ENCODE results near the gene RTN4RL2. TPM values are rescaled to one million over a fixed set of nuclear protein-coding genes. Genes with fewer than 3 reads are reported as not detected.
A peak's percentile ranks its signal among the peaks of the same experiment; 100 is the strongest.

The RTN4RL2 gene
- total RNA-seq, 1 experiment from 2014 or later: 0.23 TPM

DNA sequence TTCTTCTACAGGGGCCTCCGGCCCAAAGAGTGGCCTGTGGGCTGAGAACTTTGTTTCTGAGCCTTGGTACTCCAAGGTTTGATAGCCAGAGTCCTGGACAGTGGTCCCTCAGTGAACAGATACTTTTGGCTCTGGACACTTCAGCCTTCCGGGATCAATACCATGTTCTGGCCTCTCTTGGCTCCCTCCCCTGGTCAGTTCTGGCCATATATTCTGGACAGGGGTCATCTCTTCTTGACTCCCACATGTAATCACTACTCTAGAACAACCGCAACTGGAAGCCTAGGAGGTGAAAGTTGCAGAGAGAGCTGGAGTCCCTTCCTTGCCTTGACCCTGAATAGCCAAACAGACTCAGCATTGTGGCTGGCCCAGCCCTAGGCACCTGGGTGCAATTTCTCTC lies 2.3 kb downstream of the RTN4RL2 start:
- DNase-seq (ENCODE audit: low read depth): no peak

DNA sequence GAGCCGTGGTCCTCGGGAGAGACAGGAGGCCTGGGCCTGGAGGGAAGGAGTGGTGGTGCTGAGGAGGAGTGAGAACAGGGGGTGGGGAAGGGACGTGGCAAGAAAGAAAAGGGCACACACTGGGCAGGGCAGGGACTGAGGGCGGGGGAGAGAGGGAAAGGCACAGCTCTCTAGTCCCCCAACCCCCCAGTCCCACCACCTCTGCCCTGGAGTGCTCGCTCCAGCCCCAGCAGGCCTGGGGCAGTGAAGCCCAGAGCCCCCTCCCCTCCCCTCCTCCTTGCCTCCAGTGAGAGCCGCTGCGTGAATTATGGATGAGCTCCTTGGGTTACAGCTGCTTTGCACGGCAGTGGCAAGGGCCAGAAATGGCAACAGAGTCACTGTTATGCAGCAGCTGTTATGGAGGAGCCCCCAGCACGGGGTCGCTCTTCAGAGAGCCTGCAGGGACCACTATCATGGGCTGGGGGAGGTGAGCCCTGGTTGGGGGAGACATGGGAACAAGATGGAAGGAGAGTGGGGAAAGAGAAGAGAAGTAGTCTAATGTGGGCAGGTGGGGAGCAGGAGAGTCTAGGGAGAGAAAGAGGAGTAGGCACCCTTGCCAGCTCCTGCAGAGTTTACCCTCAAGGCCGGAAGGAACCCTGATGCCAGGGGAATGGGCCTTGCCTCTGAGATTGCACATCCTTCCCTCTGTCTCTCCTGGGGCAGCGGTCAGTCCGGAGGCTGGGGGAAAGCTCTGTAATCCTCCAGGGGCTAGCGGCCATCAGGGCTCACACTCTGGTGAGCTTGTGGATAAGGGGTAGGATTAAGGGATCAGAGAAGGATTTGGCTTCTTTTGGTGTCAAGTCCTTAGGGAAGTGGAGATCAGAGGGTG lies 3.6 kb downstream of the RTN4RL2 start:
- DNase-seq (ENCODE audit: low read depth): no peak

DNA sequence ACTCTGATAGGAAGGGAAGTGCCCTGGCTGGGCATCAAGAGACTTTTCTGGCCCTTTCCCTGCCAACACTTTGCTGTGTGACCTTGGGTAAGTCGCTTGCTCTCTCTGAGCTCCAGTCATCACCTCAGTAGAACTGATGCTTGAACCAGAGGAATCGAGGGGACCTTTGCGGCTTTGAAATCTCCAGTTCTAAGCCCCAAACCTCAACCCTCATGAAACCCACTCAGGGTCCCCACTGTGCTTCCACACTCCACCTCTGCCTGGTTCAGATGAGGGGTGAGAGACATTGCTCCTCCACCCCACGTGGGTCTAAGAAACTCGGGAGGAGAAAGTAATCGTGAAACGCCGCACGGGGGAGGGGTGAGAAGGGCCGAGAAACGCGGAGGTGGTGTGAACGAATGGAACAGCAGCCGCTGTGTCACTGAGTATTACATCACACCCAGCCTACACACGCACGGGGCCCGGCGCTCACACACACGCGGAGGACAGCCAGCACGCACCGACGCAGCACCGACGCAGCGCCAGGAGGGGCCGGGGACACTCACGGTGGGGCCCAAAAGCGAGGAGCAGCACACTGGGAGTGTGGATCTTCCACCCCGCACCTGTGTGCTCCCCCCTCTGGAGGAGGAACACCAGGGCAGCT lies 4.3 kb downstream of the RTN4RL2 start:
- DNase-seq (ENCODE audit: low read depth): no peak

DNA sequence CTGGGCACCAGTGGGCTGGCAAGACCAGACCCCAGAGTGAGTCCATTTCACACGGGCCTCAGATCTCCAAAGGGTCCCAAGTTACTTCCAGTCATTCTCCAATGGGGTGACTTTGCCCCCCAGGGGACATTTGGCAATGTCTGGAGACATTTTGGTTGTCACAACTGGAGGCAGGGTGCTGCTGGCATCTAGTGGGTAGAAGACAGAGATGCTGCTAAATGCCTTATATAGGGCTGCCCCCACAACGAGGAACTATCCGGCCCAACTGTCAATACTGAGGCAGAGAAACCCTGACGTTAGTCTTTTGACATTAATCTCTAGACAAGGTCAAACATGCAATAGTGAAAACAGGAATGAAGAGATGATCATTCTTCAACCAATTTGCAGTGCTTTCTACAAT lies 6.4 kb downstream of the RTN4RL2 start:
- DNase-seq (ENCODE audit: low read depth): no peak

DNA sequence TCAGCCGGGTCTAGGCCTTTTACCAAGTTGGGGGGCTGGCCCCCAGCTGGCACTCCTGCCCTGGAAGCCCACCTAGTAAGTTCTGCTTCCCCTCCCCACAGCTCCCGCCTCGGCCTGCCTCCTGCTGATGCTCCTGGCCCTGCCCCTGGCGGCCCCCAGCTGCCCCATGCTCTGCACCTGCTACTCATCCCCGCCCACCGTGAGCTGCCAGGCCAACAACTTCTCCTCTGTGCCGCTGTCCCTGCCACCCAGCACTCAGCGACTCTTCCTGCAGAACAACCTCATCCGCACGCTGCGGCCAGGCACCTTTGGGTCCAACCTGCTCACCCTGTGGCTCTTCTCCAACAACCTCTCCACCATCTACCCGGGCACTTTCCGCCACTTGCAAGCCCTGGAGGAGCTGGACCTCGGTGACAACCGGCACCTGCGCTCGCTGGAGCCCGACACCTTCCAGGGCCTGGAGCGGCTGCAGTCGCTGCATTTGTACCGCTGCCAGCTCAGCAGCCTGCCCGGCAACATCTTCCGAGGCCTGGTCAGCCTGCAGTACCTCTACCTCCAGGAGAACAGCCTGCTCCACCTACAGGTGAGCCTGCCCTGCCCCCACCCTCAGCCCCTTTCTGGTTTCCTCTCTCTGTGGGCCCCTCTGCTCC lies 7.3 kb downstream of the RTN4RL2 start:
- no peak for DNase-seq (ENCODE audit: low read depth)

DNA sequence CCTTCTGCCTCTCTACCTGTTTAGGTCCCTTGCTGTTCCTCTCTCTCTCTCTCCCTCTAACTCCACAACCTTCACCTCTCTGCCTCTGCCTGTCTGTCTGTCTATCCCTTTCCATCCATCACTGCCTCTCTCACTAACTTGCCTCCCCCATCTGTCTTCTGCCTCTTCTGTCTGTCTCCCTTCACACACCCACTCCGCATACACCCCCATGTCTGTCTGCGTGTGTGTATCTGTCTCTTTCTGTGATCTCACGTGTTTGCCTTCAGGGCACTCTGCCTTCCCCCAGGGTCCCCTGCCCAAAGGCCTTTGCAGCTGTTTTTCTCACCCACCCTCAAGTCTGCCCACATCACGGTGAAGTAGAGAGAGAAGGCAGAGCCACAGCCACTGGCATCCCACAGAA lies 7.9 kb downstream of the RTN4RL2 start:
- no peak for DNase-seq (ENCODE audit: low read depth)

DNA sequence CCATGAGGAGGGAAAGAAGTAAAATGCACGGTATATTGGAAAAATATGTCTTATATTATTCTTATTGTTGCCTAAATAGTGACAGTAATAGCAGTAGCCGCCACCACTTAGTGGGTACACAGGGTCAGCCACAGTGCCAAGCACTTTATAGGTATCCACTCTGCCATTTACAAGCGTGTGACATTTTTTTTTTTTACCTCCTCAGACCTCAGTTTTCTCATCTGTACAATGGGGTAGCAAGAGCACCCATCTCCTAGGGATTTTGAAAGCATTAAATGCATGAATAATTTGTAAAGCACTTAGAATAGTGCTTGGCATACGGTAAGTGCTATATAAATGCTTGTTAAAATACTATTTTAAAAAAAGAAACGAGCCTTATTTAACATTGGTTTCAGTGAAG lies 8.9 kb downstream of the RTN4RL2 start:
- DNase-seq (ENCODE audit: low read depth): no peak

DNA sequence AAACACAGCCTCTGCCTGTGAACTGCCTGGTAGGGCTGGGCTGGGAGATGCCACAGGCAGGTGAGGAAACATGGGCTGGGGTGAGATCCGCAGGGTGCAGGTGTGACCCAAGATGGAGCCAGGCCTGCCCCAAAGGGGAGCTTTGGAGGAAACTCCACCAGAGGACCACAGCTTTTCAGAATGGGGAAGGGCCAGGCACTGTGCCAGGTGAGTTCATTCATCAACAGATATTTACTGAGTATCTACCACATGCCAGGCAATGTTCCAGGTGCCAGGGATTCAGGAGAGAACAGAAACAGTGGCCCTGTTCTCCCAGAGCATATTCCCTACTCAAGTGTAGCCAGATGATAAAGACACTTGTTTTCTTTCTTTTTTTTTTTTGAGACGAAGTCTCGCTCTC lies 11.2 kb downstream of the RTN4RL2 start:
- no peak for DNase-seq (ENCODE audit: low read depth)

DNA sequence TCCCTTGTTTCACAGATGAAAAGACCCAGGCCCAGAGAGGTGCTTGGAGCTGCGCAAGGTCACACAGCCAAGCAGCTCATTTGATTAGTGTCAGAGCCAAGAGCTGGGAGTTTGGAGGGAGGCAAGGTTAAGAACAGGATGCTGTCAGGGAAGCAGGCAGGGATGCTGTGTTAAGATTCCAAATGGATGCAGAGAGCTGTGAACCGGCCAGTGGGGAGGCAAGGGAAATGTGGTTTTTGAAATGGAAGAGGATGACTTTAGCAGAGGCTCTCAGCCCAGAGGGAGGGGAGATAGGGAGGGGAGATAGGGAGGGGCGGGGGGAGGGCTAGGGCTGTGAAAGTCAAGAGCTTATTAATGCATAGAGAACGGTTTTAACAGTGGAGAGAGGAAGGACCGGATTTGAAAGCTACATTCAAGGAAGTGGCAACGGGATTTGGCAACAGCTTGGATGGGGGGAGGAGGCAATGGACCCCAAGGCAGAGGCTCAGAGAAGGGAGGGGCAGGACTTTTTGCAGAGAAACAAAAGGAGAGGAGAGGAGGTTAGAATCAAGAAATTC lies 13.0 kb downstream of the RTN4RL2 start:
- no peak for DNase-seq (ENCODE audit: low read depth)

DNA sequence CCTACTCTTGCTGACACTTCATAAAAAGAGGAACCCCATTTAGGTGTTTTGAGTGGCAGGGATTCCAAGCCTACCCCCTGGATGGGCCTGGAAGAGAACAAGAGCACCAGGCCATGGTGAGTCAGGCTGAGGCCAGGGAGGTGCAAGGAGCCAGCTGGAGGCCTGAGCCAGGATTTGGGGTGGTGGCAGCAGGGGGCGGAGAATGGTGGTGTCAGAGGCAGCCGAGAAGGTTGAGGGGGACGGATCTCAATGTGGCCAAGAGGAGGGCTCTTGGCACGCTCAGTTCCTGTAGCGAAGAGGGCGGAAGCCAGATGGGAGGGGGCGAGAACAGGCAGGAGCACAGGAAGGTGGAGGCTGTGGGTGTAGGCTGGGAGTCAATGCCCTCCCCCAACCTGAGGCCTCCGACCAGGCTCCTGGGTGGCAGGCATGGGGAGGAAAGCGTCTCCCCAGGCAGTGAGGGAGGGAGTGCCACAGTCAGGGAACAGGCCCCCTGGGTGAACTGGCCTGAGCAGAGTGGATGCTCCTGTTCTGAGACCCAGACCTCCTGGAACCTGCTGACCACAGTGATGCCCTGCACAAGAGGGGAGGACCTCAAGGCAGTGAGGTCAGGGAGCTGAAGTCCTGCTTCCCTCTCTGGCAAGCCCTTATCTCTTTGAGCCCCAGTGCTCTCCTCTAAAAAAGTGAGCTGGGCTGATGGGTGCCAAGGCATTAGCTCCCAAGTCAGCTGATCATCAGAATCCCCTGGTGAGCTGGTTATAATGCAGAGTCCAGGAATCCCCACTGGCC lies 13.9 kb downstream of the RTN4RL2 start:
- no peak for DNase-seq (ENCODE audit: low read depth)

DNA sequence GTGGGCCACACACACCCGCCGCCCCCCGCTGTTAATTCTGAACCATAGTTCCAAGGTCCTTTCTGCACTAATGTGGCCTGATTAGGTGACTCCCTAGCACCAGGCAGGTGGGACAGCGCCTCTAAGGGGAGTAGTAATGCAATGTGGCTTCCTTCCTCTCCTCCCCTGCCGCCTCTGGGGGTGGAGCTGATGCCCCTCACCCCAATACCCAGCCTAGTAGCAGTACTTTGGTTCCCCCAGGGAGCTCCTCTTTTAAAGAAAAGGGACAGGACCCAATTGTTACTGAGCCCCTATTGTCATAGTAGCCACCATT lies 14.4 kb downstream of the RTN4RL2 start:
- no peak for DNase-seq (ENCODE audit: low read depth)

DNA sequence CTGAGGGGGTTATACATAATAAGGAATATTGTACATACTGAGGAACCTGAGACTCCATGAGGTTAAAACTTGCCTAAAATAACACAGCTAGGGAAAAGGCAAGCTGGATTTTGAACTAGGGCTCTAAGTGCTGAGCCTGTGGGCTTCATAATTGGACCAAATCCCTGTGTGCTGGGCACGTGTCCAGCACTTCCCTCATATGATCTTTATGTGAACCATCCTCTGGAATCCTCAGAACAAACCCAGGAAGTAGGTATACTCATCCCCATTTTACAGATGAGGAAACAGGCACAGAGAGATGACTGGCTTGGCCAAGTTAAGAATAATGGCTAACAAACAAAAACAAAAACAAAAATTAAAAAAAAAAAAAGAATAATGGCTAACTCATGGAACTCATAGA lies 14.9 kb downstream of the RTN4RL2 start:
- no peak for DNase-seq (ENCODE audit: low read depth)

DNA sequence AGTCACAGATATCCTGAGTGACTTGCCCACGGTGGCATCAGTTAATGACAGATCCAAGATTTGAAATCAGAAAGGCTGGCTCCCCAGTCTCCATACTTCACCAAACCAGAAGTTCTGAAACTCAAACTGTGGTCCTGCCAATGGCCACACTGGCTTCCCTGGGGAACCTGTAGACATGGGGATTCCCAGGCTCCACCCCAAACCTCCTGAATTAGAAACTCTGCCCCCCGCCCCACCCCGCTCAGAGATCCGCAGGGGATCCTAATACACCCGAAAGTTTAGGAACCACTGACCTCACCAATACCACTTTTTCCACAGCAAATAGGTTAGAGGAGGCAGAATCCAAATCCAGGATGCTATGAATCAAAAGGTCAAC lies 15.3 kb downstream of the RTN4RL2 start:
- DNase-seq (ENCODE audit: low read depth): no peak

DNA sequence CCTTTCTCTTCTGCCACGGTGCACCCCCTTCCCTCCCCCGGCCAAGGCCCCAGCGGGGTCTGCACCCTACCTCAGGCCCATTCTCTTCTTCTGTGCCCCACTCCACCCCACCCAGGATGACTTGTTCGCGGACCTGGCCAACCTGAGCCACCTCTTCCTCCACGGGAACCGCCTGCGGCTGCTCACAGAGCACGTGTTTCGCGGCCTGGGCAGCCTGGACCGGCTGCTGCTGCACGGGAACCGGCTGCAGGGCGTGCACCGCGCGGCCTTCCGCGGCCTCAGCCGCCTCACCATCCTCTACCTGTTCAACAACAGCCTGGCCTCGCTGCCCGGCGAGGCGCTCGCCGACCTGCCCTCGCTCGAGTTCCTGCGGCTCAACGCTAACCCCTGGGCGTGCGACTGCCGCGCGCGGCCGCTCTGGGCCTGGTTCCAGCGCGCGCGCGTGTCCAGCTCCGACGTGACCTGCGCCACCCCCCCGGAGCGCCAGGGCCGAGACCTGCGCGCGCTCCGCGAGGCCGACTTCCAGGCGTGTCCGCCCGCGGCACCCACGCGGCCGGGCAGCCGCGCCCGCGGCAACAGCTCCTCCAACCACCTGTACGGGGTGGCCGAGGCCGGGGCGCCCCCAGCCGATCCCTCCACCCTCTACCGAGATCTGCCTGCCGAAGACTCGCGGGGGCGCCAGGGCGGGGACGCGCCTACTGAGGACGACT lies 15.9 kb downstream of the RTN4RL2 start:
- no peak for DNase-seq (ENCODE audit: low read depth)

DNA sequence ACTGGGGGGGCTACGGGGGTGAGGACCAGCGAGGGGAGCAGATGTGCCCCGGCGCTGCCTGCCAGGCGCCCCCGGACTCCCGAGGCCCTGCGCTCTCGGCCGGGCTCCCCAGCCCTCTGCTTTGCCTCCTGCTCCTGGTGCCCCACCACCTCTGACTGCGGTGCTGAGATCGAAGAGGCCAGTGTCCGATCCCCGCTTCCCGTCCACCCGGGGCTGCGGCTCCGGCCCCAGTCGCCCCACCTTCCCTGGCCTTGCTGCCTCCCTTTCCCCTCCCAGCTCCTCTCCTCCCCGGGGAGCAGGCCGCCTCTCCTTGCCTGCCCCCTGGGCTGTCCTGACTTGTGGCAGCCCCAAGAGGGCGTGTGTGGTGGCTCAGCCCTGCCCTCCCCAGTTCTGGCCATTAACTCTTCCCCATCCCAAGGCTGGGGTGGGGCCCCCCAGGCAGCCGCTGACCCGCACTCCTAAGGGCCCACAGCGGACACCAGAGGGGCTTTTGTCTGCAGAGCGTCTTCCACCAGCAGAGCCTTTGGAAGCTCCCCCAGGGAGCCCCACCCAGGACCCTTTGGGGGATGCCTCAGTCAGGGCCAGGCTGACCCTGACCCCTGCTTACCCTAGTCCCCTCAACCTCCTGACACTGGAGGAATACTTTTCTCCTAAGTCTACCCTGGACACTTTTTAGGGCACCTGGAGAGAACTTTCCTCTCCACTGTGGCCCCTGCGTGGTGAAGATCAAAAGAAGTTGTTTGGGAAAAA lies 16.6 kb downstream of the RTN4RL2 start:
- DNase-seq (ENCODE audit: low read depth): no peak

DNA sequence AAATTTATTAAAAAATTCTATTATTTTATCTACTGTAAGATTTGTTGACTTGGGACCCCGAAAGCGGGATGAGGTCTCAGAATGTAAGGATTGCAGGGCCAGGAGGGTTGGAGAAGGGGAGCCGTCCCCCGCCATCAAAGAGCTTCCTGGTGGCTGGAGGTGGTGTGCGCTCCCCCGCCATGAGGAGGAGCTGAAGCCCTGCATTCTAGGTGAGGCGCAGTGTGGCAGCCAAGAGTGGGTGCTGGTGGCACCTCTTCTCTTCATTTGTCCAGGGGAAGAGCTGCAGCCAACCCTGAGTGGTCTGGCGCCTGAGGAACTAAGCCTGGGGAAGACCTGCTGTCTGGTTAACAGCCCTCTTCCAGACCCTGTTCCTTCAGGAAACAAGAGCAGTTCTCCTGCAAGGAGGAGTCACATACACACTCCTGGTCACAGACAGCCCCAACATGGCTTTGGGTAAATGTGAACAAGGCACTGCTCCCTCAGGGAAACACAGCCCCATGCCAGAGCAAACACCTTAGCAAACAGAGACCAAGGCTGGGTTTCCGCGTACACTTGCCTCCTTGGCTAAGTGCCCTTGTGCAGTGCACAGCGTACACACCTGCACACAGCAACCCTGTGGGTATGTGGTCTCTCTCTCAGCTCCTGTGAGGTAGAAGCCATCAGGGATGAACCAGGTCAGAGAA lies 17.3 kb downstream of the RTN4RL2 start:
- DNase-seq (ENCODE audit: low read depth): no peak

DNA sequence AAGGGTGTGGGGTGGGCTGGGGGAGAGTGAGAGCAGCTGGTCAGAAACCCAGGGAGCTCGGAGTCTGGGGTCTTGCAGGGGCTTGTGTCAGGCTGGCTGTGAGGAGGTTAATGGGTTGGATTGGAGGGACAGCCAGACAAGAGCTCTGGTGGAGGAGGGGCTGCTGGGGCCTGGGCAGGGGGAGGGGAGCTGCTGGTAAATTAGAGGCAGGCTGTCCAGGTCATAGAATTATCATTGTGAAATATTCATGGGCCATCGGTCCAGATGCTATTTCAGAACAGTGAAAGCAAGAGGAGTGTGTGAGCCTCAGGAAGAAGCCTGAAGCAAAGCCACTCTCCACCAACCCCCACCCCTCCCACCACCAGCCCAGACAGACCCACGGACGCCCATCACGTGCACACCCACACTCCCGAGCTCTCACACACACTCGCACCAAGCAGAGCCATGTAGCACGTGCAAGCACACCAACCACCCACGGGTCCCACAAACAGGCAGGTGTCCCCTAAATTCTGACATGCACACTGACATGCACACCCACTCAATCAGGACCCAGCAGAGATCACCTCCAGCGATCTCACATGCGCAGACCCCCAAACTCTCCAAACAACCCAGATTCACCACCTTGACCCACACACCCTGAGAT lies 18.8 kb downstream of the RTN4RL2 start:
- DNase-seq (ENCODE audit: low read depth): no peak

DNA sequence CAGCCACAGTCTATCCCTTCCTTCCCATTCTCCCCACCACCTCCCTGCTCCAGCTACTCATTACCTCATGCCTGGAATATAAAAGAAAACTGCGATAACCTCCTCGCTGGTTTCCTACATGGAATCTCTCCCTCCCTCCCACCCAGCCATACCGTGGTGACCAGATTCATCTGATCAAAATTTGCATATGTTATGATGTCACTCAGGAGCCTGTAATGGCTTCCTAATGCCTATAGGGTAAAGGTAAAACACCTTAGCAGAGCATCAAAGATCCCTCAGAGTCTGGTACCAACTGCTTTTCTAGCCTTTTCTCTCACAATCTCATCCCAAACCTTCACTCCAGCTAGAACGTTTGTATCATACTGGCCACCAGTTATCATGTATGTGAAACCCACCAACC lies 19.6 kb downstream of the RTN4RL2 start:
- DNase-seq (ENCODE audit: low read depth): no peak

DNA sequence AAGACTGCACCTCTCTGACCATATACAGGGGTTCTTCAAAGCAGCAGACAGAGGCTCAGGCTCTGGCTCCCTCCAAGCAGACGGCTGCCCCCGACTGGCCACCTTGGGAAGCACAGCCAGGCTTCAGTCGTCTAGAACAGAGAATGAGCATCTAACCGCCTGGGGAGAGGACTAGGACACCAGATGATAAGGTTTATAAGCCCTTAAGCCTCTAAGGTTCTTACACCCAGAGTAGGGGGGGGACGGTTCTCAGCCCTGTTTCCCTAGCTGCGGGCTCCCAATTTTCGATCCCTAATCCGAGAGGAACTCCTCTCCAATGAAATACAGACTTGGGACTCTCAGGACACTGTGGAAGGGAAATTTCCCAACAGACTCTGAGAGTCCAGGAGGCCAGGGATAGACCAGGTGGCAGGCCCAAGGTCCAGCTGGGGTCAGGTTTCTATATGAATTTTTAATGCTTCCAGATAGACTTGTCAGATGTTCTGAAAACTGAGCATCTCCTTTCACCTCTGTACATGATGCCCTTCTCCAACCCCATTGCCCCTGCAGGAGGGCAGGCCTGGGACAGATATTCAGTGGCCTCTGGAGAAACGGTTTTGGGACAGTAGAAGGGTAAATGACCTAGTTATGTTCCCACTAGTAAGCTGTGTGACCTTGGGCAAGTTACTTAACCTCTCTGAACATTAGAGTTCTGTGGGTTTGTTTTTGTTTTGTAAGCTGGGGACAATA lies 20.2 kb downstream of the RTN4RL2 start:
- DNase-seq (ENCODE audit: low read depth): peak; percentile 52
